ENCODE results near the gene OAS2. TPM values are rescaled to one million over a fixed set of nuclear protein-coding genes. Genes with fewer than 3 reads are reported as not detected.

Gene OAS2
- total RNA-seq, 1 donor from 2014 or later, result 94.2 TPM

DNA sequence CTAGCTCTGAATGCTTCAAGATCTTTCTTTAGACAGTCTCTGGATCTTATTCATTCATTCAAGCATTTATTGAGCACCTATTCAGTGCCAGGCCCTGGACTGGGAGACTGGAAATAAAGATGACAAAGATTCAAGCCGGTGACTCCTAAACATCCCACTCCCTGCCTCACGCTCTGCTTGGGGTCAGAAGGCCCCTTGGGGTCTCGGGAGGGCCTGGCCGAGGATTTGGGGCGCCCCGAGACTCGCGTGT, 78.0 kb downstream of the OAS2 start:
- no peak overlapping the region for H3K27ac ChIP-seq (ENCODE audit: low read depth, low read length)

DNA sequence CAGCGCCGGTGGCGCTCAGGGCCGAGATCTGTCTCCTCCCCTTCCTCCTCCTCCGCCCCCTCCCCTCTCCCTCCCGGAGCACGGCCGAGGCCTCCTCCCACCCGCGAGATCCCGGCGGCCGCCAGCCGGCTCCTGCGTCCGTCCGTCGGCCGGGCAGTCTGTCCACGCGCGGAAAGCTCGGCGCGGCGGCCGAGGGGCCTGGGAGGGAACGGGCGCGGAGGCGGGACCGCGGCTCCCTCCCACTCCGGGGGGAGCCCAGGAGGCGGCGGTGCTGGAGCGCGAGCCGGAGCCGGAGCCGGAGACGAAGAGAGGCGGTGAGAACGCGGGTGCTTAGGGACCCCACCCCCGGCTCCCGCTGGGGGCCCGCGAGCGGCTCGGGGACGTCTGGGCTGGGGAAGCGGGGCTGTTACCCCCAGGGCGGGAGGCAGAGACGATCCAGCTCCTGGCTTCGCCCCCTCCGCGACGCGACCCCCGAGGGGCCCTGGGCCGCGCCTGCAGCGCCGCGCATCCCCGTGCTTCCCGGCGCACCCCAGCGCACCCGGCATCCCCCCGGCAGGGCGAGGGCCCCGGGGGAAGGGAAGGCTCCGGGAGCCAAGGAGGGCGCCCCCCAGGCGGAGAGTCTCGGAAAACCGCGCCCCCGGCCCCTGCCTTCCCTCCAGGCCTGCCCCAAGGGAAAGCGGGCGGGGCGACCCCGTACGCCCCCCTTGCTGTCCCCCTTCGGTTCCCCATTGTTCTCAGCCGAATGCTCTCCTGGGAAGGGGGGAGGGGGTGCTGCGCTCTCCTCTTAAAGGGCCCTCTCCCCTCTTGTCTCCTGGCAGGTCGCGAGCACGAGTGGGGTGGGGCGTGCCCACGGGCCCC, 78.5 kb downstream of the OAS2 start, which contains the start of gene DTX1:
DTX1 (plus strand) TSS at position 100 of the 858 bp plus-strand sequence. CDS start 1,463 bp downstream, outside the sequence.
- FAIRE-seq, result no peak
- no peaks in the 10 kb centered on the region for H3K36me3 Mint-ChIP-seq (ENCODE audit: low read depth, unreplicated experiment)
- Histone ChIP-seq H3K9ac (ENCODE audit: low read length) (peak within 1 kb of the TSS; percentile 10), H3K4me1 (ENCODE audit: insufficient read depth, low read length) (no peaks in the 10 kb centered on the region), H3K4me3 (ENCODE audit: insufficient read depth, low read depth, low read length) (peak within 1 kb of the TSS; percentile 23), H2AFZ (ENCODE audit: low read depth, low read length) (peak within 1 kb of the TSS; percentile 56), H3K79me2 (ENCODE audit: insufficient read depth, low read length) (no peaks in the 10 kb centered on the region), H3K9me3 (ENCODE audit: insufficient read depth, low read depth, low read length) (no peaks in the 10 kb centered on the region), H3K36me3 (ENCODE audit: insufficient read depth, low read length) (no peaks in the 10 kb centered on the region), H3K27ac (ENCODE audit: low read depth, low read length) (no peak within 1 kb of the TSS), H3K4me2 (ENCODE audit: low read length) (peak within 1 kb of the TSS; percentile 78), H4K20me1 (ENCODE audit: insufficient read depth, low read length) (peaks cover 4% of the 10 kb centered on the region), H3K27me3 (ENCODE audit: insufficient read depth, low read length) (peaks cover 48% of the 10 kb centered on the region)
- H3K27me3 Mint-ChIP-seq (ENCODE audit: low read depth, unreplicated experiment), result peaks cover 40% of the 10 kb centered on the region
- no peaks in the 10 kb centered on the region for H3K4me1 Mint-ChIP-seq (ENCODE audit: low read depth, unreplicated experiment)
- no peak within 1 kb of the TSS for H3K27ac Mint-ChIP-seq (ENCODE audit: unreplicated experiment)
- peaks cover 3% of the 10 kb centered on the region for H3K9me3 Mint-ChIP-seq (ENCODE audit: unreplicated experiment)
- TF ChIP-seq EZH2 (IDR thresholded peaks at IDR 0.05; ENCODE audit: insufficient read depth, low read length), result peak; percentile 94
- TF ChIP-seq, protein P1, sequence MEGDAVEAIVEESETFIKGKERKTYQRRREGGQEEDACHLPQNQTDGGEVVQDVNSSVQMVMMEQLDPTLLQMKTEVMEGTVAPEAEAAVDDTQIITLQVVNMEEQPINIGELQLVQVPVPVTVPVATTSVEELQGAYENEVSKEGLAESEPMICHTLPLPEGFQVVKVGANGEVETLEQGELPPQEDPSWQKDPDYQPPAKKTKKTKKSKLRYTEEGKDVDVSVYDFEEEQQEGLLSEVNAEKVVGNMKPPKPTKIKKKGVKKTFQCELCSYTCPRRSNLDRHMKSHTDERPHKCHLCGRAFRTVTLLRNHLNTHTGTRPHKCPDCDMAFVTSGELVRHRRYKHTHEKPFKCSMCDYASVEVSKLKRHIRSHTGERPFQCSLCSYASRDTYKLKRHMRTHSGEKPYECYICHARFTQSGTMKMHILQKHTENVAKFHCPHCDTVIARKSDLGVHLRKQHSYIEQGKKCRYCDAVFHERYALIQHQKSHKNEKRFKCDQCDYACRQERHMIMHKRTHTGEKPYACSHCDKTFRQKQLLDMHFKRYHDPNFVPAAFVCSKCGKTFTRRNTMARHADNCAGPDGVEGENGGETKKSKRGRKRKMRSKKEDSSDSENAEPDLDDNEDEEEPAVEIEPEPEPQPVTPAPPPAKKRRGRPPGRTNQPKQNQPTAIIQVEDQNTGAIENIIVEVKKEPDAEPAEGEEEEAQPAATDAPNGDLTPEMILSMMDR (IDR thresholded peaks at IDR 0.05; ENCODE audit: insufficient read depth, low read depth, low read length), result no peak
- peak within 1 kb of the TSS; percentile 78 for H3K4me3 Mint-ChIP-seq (ENCODE audit: unreplicated experiment)
- DNase-seq (ENCODE audit: low read depth), result no peak

More for the DNA sequence above, 78.0 kb downstream of the OAS2 start:
- Histone ChIP-seq H3K4me1 (ENCODE audit: insufficient read depth, low read length) (no peaks in the 10 kb centered on the region), H4K20me1 (ENCODE audit: insufficient read depth, low read length) (peaks cover 4% of the 10 kb centered on the region), H3K36me3 (ENCODE audit: insufficient read depth, low read length) (no peaks in the 10 kb centered on the region), H3K4me2 (ENCODE audit: low read length) (peak overlapping the region; percentile 78), H3K9ac (ENCODE audit: low read length) (peak overlapping the region; percentile 10), H3K4me3 (ENCODE audit: insufficient read depth, low read depth, low read length) (no peak overlapping the region), H3K79me2 (ENCODE audit: insufficient read depth, low read length) (no peaks in the 10 kb centered on the region), H3K9me3 (ENCODE audit: insufficient read depth, low read depth, low read length) (no peaks in the 10 kb centered on the region), H2AFZ (ENCODE audit: low read depth, low read length) (no peak overlapping the region), H3K27me3 (ENCODE audit: insufficient read depth, low read length) (peaks cover 51% of the 10 kb centered on the region)
- no peaks in the 10 kb centered on the region for H3K4me1 Mint-ChIP-seq (ENCODE audit: low read depth, unreplicated experiment)
- no peak for FAIRE-seq
- H3K27ac Mint-ChIP-seq (ENCODE audit: unreplicated experiment), result no peak overlapping the region
- peaks cover 3% of the 10 kb centered on the region for H3K9me3 Mint-ChIP-seq (ENCODE audit: unreplicated experiment)
- no peaks in the 10 kb centered on the region for H3K36me3 Mint-ChIP-seq (ENCODE audit: low read depth, unreplicated experiment)
- TF ChIP-seq, protein P1 (IDR thresholded peaks at IDR 0.05; ENCODE audit: insufficient read depth, low read depth, low read length), result no peak
- no peak for TF ChIP-seq EZH2 (IDR thresholded peaks at IDR 0.05; ENCODE audit: insufficient read depth, low read length)
- peaks cover 43% of the 10 kb centered on the region for H3K27me3 Mint-ChIP-seq (ENCODE audit: low read depth, unreplicated experiment)
- no peak for DNase-seq (ENCODE audit: low read depth)
- peak overlapping the region; percentile 78 for H3K4me3 Mint-ChIP-seq (ENCODE audit: unreplicated experiment)
